CD4-positive, alpha-beta T cell (primary cell): ENCODE data around the gene SPATS2L. TPM values are rescaled to one million over a fixed set of nuclear protein-coding genes. Genes with fewer than 3 reads are reported as not detected.

Experiments
- ATAC-seq: fragments of 200-7000 bp; cut with Tn5 transposase; one replicate; pipeline ENCODE4 v1.10.0; 2022; ENCODE audit warnings: mild to moderate bottlenecking; ENCODE audit not compliant: poor library complexity
- CTCF ChIA-PET: fragments of 350-600 bp; sonication (Branson Sonifier 250); formaldehyde crosslinking; loops from one replicate; lab custom pipeline; 2021; ENCODE audit warnings: antibody characterized with exemption, inconsistent platforms; lab: Charles Lee
- POLR2A ChIA-PET: fragments of 350-600 bp; sonication (Branson Sonifier 250); formaldehyde crosslinking; loops from one replicate; lab custom pipeline; 2021; ENCODE audit warnings: antibody characterized with exemption, inconsistent platforms; lab: Charles Lee
- DNase-seq, 14 experiments: peaks; one replicate each; pipeline ENCODE4 v3.0.0-alpha.2; 2013 to 2020; ENCODE audit warnings: mixed read lengths in 2 of 14
- H3K27ac ChIP-seq, 2 donors: one replicate each; pipeline versions ENCODE4 v1.5.1 to v1.7.0; 2013; ENCODE audit warnings: low read length in 2 of 2, low read depth in 1 of 2, mild to moderate bottlenecking in 1 of 2
- H3K27me3 ChIP-seq, 2 experiments: 1 replicate in 1 of 2; 2 replicates in 1 of 2; pipeline versions ENCODE4 v1.6.1 to v1.7.0; 2013; ENCODE audit warnings: low read length in 2 of 2, control low read depth in 1 of 2, mild to moderate bottlenecking in 1 of 2, moderate library complexity in 1 of 2; ENCODE audit not compliant: insufficient read depth in 2 of 2, control insufficient read depth in 1 of 2
- H3K36me3 ChIP-seq: one replicate; pipeline ENCODE4 v1.6.1; 2013; ENCODE audit warnings: low read length, control low read depth; ENCODE audit not compliant: insufficient read depth
- H3K4me1 ChIP-seq: one replicate; pipeline ENCODE4 v1.6.1; 2013; ENCODE audit warnings: low read length, control low read depth; ENCODE audit not compliant: insufficient read depth
- H3K4me3 ChIP-seq: one replicate; pipeline ENCODE4 v1.5.1; 2013; ENCODE audit warnings: mild to moderate bottlenecking, low read length, moderate library complexity
- H3K9me3 ChIP-seq, 2 experiments: 1 replicate in 1 of 2; 2 replicates in 1 of 2; pipeline versions ENCODE4 v1.6.1 to v1.7.0; 2013; ENCODE audit warnings: low read length in 2 of 2, mild to moderate bottlenecking in 2 of 2, control low read depth in 1 of 2, moderate library complexity in 1 of 2; ENCODE audit not compliant: control insufficient read depth in 1 of 2, insufficient read depth in 1 of 2
- H3K27ac Mint-ChIP-seq: one replicate; pipeline ENCODE4 v1.8.0; 2020; ENCODE audit warnings: mixed read lengths
- H3K27me3 Mint-ChIP-seq: one replicate; pipeline ENCODE4 v1.8.0; 2021; ENCODE audit warnings: mixed read lengths
- H3K36me3 Mint-ChIP-seq: one replicate; pipeline ENCODE4 v1.8.0; 2021; ENCODE audit warnings: low read depth, mixed read lengths
- H3K4me1 Mint-ChIP-seq: one replicate; pipeline ENCODE4 v1.8.0; 2021; ENCODE audit warnings: low read depth, mixed read lengths
- H3K4me3 Mint-ChIP-seq: one replicate; pipeline ENCODE4 v1.8.0; 2020; ENCODE audit warnings: mild to moderate bottlenecking, mixed read lengths
- H3K9me3 Mint-ChIP-seq: one replicate; pipeline ENCODE4 v1.8.0; 2020; ENCODE audit warnings: mixed read lengths
- CTCF ChIP-seq: fragments of 200-600 bp; IDR thresholded peaks from one replicate; pipeline ENCODE4 v1.8.0; 2022; ENCODE audit warnings: antibody characterized with exemption, mild to moderate bottlenecking
- intact Hi-C, 2 experiments: fragments of 100-400 bp; cut with DNase I in 1 of 2; cut with micrococcal nuclease in 1 of 2; formaldehyde crosslinking; loops; one replicate each; pipeline versions ENCODE4 v1.15.1 to v1.9.0; 2023 to 2025; cut with DNase I, micrococcal nuclease
- total RNA-seq, 174 experiments: library from RNA in 2 of 174; stranded (reverse) in 2 of 174; gene quantifications; one replicate each; pipeline ENCODE4 v1.2.3 and lab custom pipeline; 2021 to 2026

Gene SPATS2L
- total RNA-seq, 2 experiments from 2014 or later = 4.0 to 4.4 TPM

- ATAC-seq (no peak), DNase-seq (no peak)
- Mint-ChIP-seq H3K36me3 (peaks cover 5% of the 10 kb centered on the region), H3K27me3 (no peaks in the 10 kb centered on the region), H3K9me3 (no peaks in the 10 kb centered on the region), H3K27ac (no peak overlapping the region), H3K4me3 (no peak overlapping the region), H3K4me1 (peaks cover 6% of the 10 kb centered on the region)
- ChIA-PET POLR2A (no interaction called here), CTCF (no interaction called here)
- H3K36me3 ChIP-seq = peaks cover 3% of the 10 kb centered on the region
- H3K27me3 ChIP-seq = no peaks in the 10 kb centered on the region
- TF ChIP-seq CTCF = no peak
- no peak overlapping the region for H3K27ac ChIP-seq
- H3K9me3 ChIP-seq = no peaks in the 10 kb centered on the region
- no peak overlapping the region for H3K4me3 ChIP-seq
- peaks cover 2% of the 10 kb centered on the region for H3K4me1 ChIP-seq
- intact Hi-C loops = no loop called here
Measured at GRCh38 chr2:200422532-200423261, 116.2 kb downstream of the SPATS2L start.

- Mint-ChIP-seq H3K27ac (no peak overlapping the region), H3K36me3 (peaks cover 5% of the 10 kb centered on the region), H3K4me3 (no peak overlapping the region), H3K4me1 (peaks cover 6% of the 10 kb centered on the region), H3K9me3 (no peaks in the 10 kb centered on the region), H3K27me3 (no peaks in the 10 kb centered on the region)
- ATAC-seq = no peak
- H3K27me3 ChIP-seq = no peaks in the 10 kb centered on the region
- no peak for TF ChIP-seq CTCF
- intact Hi-C loops = no loop called here
- no peak overlapping the region for H3K4me3 ChIP-seq
- DNase-seq = no peak
- H3K9me3 ChIP-seq = no peaks in the 10 kb centered on the region
- ChIA-PET POLR2A (no interaction called here), CTCF (no interaction called here)
- H3K27ac ChIP-seq = no peak overlapping the region
- H3K36me3 ChIP-seq = peaks cover 3% of the 10 kb centered on the region
- peaks cover 2% of the 10 kb centered on the region for H3K4me1 ChIP-seq
Measured at GRCh38 chr2:200423541-200423940, 117.0 kb downstream of the SPATS2L start.

GRCh38 chr2:200425026-200425821 is 118.7 kb downstream of the SPATS2L start:
- Histone ChIP-seq H3K4me1 (peaks cover 2% of the 10 kb centered on the region), H3K9me3 (no peaks in the 10 kb centered on the region), H3K4me3 (no peak overlapping the region), H3K27me3 (no peaks in the 10 kb centered on the region), H3K27ac (no peak overlapping the region), H3K36me3 (no peaks in the 10 kb centered on the region)
- intact Hi-C loops = no loop called here
- Mint-ChIP-seq H3K36me3 (no peaks in the 10 kb centered on the region), H3K4me1 (peaks cover 6% of the 10 kb centered on the region), H3K9me3 (no peaks in the 10 kb centered on the region), H3K4me3 (no peak overlapping the region), H3K27ac (no peak overlapping the region), H3K27me3 (no peaks in the 10 kb centered on the region)
- no peak for ATAC-seq
- TF ChIP-seq CTCF = no peak
- peak in 1 of 14 experiments; percentile 9 for DNase-seq
- ChIA-PET CTCF (interaction anchor here (0.8 kb wide), 1 partner anchor 10 kb away, joined by 4 read pairs; no protein-coding TSS in a partner anchor), POLR2A (no interaction called here)
